Measurements from ENCODE around the gene TMEM129. TPM values are rescaled to one million over a fixed set of nuclear protein-coding genes. Genes with fewer than 3 reads are reported as not detected.
"Not testable (repeated sequence)": the region's sequence is repeated elsewhere in the genome, so short reads cannot be mapped to it uniquely, and the experiment has no call there.

Gene TMEM129
- total RNA-seq, 1 experiment from 2014 or later = 51.6 TPM

- in situ Hi-C loops (cut with HindIII; ENCODE audit: low sequenced_read_pairs) = no loop called here
- peak; percentile 40 for DNase-seq (ENCODE audit: low spot score)
Measured at GRCh38 chr4:1711571-1712215, 9.4 kb downstream of the TMEM129 start.

- in situ Hi-C loops (cut with HindIII; ENCODE audit: low sequenced_read_pairs) = no loop called here
- DNase-seq (ENCODE audit: low spot score) = no peak
Measured at GRCh38 chr4:1711055-1711570, 10.0 kb downstream of the TMEM129 start.

GRCh38 chr4:1708581-1708980 lies 12.5 kb downstream of the TMEM129 start:
- no peak for DNase-seq (ENCODE audit: low spot score)
- in situ Hi-C loops (cut with HindIII; ENCODE audit: low sequenced_read_pairs) = no loop called here

GRCh38 chr4:1706358-1706757 lies 14.8 kb downstream of the TMEM129 start:
- no peak for DNase-seq (ENCODE audit: low spot score)
- in situ Hi-C loops (cut with HindIII; ENCODE audit: low sequenced_read_pairs) = no loop called here

- in situ Hi-C loops (cut with HindIII; ENCODE audit: low sequenced_read_pairs) = no loop called here
- no peak for DNase-seq (ENCODE audit: low spot score)
Measured at GRCh38 chr4:1705732-1706131, 15.4 kb downstream of the TMEM129 start.

GRCh38 chr4:1703867-1704266 lies 17.3 kb downstream of the TMEM129 start:
- in situ Hi-C loops (cut with HindIII; ENCODE audit: low sequenced_read_pairs) = no loop called here
- no peak for DNase-seq (ENCODE audit: low spot score)

- in situ Hi-C loops (cut with HindIII; ENCODE audit: low sequenced_read_pairs); DNase-seq (ENCODE audit: low spot score): not testable (repeated sequence)
Measured at GRCh38 chr4:1701671-1702070, 19.5 kb downstream of the TMEM129 start.

- no peak for DNase-seq (ENCODE audit: low spot score)
- in situ Hi-C loops (cut with HindIII; ENCODE audit: low sequenced_read_pairs) = no loop called here
Measured at GRCh38 chr4:1695913-1696312, 25.2 kb downstream of the TMEM129 start.

- peak; percentile 87 for DNase-seq (ENCODE audit: low spot score)
- in situ Hi-C loops (cut with HindIII; ENCODE audit: low sequenced_read_pairs) = no loop called here
Measured at GRCh38 chr4:1693131-1693896, 27.8 kb downstream of the TMEM129 start.

- DNase-seq (ENCODE audit: low spot score) = no peak
- in situ Hi-C loops (cut with HindIII; ENCODE audit: low sequenced_read_pairs) = no loop called here
Measured at GRCh38 chr4:1691737-1692373, 29.3 kb downstream of the TMEM129 start.

GRCh38 chr4:1690698-1691097 lies 30.4 kb downstream of the TMEM129 start:
- no peak for DNase-seq (ENCODE audit: low spot score)
- in situ Hi-C loops (cut with HindIII; ENCODE audit: low sequenced_read_pairs) = no loop called here

- DNase-seq (ENCODE audit: low spot score) = peak; percentile 11
- in situ Hi-C loops (cut with HindIII; ENCODE audit: low sequenced_read_pairs) = no loop called here
Measured at GRCh38 chr4:1686440-1687036, 34.6 kb downstream of the TMEM129 start.

GRCh38 chr4:1685235-1686150 lies 35.6 kb downstream of the TMEM129 start:
- DNase-seq (ENCODE audit: low spot score) = no peak
- in situ Hi-C loops (cut with HindIII; ENCODE audit: low sequenced_read_pairs) = no loop called here

GRCh38 chr4:1684506-1685234 lies 36.5 kb downstream of the TMEM129 start:
- peak; percentile 12 for DNase-seq (ENCODE audit: low spot score)
- in situ Hi-C loops (cut with HindIII; ENCODE audit: low sequenced_read_pairs) = no loop called here

- in situ Hi-C loops (cut with HindIII; ENCODE audit: low sequenced_read_pairs) = no loop called here
- peak; percentile 88 for DNase-seq (ENCODE audit: low spot score)
Measured at GRCh38 chr4:1683736-1684505, 37.2 kb downstream of the TMEM129 start, which contains the start of gene FAM53A. Gene FAM53A (minus strand): TSS chr4:1684313. CDS start chr4:1668741, 15,572 bp downstream.

GRCh38 chr4:1683261-1683735 lies 37.8 kb downstream of the TMEM129 start:
- in situ Hi-C loops (cut with HindIII; ENCODE audit: low sequenced_read_pairs) = no loop called here
- DNase-seq (ENCODE audit: low spot score) = peak; percentile 53

GRCh38 chr4:1682860-1683259 lies 38.3 kb downstream of the TMEM129 start:
- in situ Hi-C loops (cut with HindIII; ENCODE audit: low sequenced_read_pairs) = no loop called here
- no peak for DNase-seq (ENCODE audit: low spot score)

Measured in G401 (cell line).